HepG2 (cell line): ENCODE measurements around the gene STK40. TPM values are rescaled to one million over a fixed set of nuclear protein-coding genes. Genes with fewer than 3 reads are reported as not detected.

Experiments used
- ATF2 ChIP-seq: sonication (generic); formaldehyde crosslinking; IDR thresholded peaks from 2 replicates; pipeline ENCODE4 v1.4.0; 2020; ENCODE audit warnings: missing genetic modification reagents
- BRF2 ChIP-seq: sonication (generic); formaldehyde crosslinking; IDR thresholded peaks from 2 replicates; pipeline ENCODE4 v1.8.1; 2022; ENCODE audit warnings: mild to moderate bottlenecking, missing genetic modification reagents
- CCDC6 ChIP-seq: sonication (generic); formaldehyde crosslinking; IDR thresholded peaks from 2 replicates; pipeline ENCODE4 v1.8.1; 2022; ENCODE audit warnings: mild to moderate bottlenecking, missing genetic modification reagents, moderate library complexity
- FOXO4 ChIP-seq: sonication (generic); formaldehyde crosslinking; conservative IDR thresholded peaks from 2 replicates; pipeline ENCODE4 v1.8.1; 2023; ENCODE audit warnings: missing genetic modification reagents
- HDAC6 ChIP-seq: fragments of 200-600 bp; sonication (generic); IDR thresholded peaks from 2 replicates; pipeline ENCODE4 v1.7.0; 2017; ENCODE audit warnings: mild to moderate bottlenecking, antibody characterized with exemption, low read length, low read depth
- HMG20A ChIP-seq: IDR thresholded peaks from 2 replicates; pipeline ENCODE4 v1.6.1; 2016; ENCODE audit warnings: borderline replicate concordance
- HOXA5 ChIP-seq: sonication (generic); formaldehyde crosslinking; IDR thresholded peaks from 2 replicates; pipeline ENCODE4 v1.4.0; 2020; ENCODE audit warnings: missing genetic modification reagents
- IRF1 ChIP-seq: sonication (generic); formaldehyde crosslinking; IDR thresholded peaks from 2 replicates; pipeline ENCODE4 v1.4.0; 2020; ENCODE audit warnings: low read depth, mild to moderate bottlenecking, missing genetic modification reagents
- MAFK ChIP-seq, 2 experiments: IDR thresholded peaks in 1 of 2; conservative IDR thresholded peaks in 1 of 2; 2 replicates each; pipeline ENCODE4 v1.6.1; 2011; ENCODE audit warnings: improper control_type of control experiment in 2 of 2, low read length in 2 of 2
- RAD21 ChIP-seq: fragments of 450-650 bp; formaldehyde crosslinking; IDR thresholded peaks from 2 replicates; pipeline ENCODE4 v1.5.0; 2020; ENCODE audit warnings: mild to moderate bottlenecking
- RXRA ChIP-seq: sonication (generic); formaldehyde crosslinking; IDR thresholded peaks from 2 replicates; pipeline ENCODE4 v1.5.1; 2020; ENCODE audit warnings: missing genetic modification reagents
- SMAD1 ChIP-seq: sonication (generic); formaldehyde crosslinking; IDR thresholded peaks from 2 replicates; pipeline ENCODE4 v1.4.0; 2020; ENCODE audit warnings: missing genetic modification reagents, low read depth, mild to moderate bottlenecking, borderline replicate concordance
- SMAD9 ChIP-seq: sonication (generic); formaldehyde crosslinking; IDR thresholded peaks from 2 replicates; pipeline ENCODE4 v1.5.1; 2020; ENCODE audit warnings: mild to moderate bottlenecking, missing genetic modification reagents
- SP5 ChIP-seq: IDR thresholded peaks from 2 replicates; pipeline ENCODE4 v1.6.1; 2016; ENCODE audit warnings: low read depth, borderline replicate concordance
- TCF7L2 ChIP-seq: IDR thresholded peaks from 2 replicates; pipeline ENCODE4 v1.6.1; 2011; ENCODE audit warnings: mild to moderate bottlenecking, low read depth, low read length, moderate library complexity
- ZNF138 ChIP-seq: sonication (generic); formaldehyde crosslinking; IDR thresholded peaks from 2 replicates; pipeline ENCODE4 v1.5.0; 2020; ENCODE audit warnings: mild to moderate bottlenecking, low read depth, missing genetic modification reagents
- ZNF644 ChIP-seq: IDR thresholded peaks from 2 replicates; pipeline ENCODE4 v1.6.1; 2016; ENCODE audit warnings: low read depth
- ZNF687 ChIP-seq: sonication (generic); formaldehyde crosslinking; IDR thresholded peaks from 2 replicates; pipeline ENCODE4 v1.5.1; 2020; ENCODE audit warnings: mild to moderate bottlenecking, missing genetic modification reagents, moderate library complexity
- ZNF720 ChIP-seq: sonication (generic); formaldehyde crosslinking; IDR thresholded peaks from 2 replicates; pipeline ENCODE4 v1.4.0; 2020; ENCODE audit warnings: missing genetic modification reagents
- ZZZ3 ChIP-seq: sonication (generic); formaldehyde crosslinking; IDR thresholded peaks from 2 replicates; pipeline ENCODE4 v1.4.0; 2020; ENCODE audit warnings: missing genetic modification reagents, mild to moderate bottlenecking, borderline replicate concordance
- polyA plus RNA-seq, 8 experiments: library from polyadenylated mRNA; depleted of rRNA in 3 of 8; stranded (reverse) in 7 of 8; unstranded in 1 of 8; fragments of >200 nt; fragmentation: Illumina TruSeq in 4 of 8; extraction: Trizol in 4 of 8; gene quantifications; 2 replicates each; pipeline versions ENCODE4 v1.2.1 to v1.2.3, GENCODE V29; 2011 to 2016; ENCODE audit warnings: low read depth in 4 of 8, missing spikeins in 1 of 8, mixed read lengths in 1 of 8; ENCODE audit not compliant: insufficient read depth in 1 of 8
- total RNA-seq, 5 experiments: library from RNA; depleted of rRNA; stranded (reverse); fragments of >200 nt; fragmentation: Illumina TruSeq; extraction: Trizol; gene quantifications; 2 replicates each; pipeline ENCODE4 v1.2.3, GENCODE V29; 2016; ENCODE audit warnings: low read depth in 1 of 5

STK40 gene
- total and polyA plus RNA-seq, 2 of the 13 experiments (the other 11 are each of a cell fraction or from before 2014, with no cell fraction given) = 33.8 to 35.1 TPM

- TF ChIP-seq RXRA (CRISPR knock-in tag) = peak; percentile 14; the same call in 1 of the 2 replicates
- peak; percentile 15; the same call in 1 of the 2 replicates for TF ChIP-seq RAD21 (CRISPR knock-in tag)
- no peak; the same call in 1 of the 2 replicates for TF ChIP-seq ZZZ3 (CRISPR knock-in tag)
- TF ChIP-seq HDAC6 = no peak
- TF ChIP-seq MAFK (conservative IDR thresholded peaks at IDR 0.05 in 1 of 2, IDR thresholded peaks at IDR 0.05 in 1 of 2; ENCODE audit: low read length in 2 of 2) = 0 out of 4 replicates have a peak, but pooled peaks of 1 of the 2 experiments have one; percentile 9
- no peak for TF ChIP-seq ZNF720 (CRISPR knock-in tag)
- TF ChIP-seq SP5 (CRISPR knock-in tag) = peak; percentile 83
- TF ChIP-seq SMAD9 (CRISPR knock-in tag) = peak; percentile 49; the same call in 1 of the 2 replicates
- no peak for TF ChIP-seq SMAD1
- TF ChIP-seq FOXO4 (CRISPR knock-in tag) = 0 out of 2 replicates have a peak, but pooled peaks have one; percentile 79
- TF ChIP-seq HMG20A = peak; percentile 37; the same call in 1 of the 2 replicates
- TF ChIP-seq ZNF644 (CRISPR knock-in tag) = no peak
- TF ChIP-seq TCF7L2 = no peak
- no peak for TF ChIP-seq ZNF138 (CRISPR knock-in tag)
- no peak for TF ChIP-seq IRF1
- TF ChIP-seq CCDC6 = peak; percentile 95
- TF ChIP-seq HOXA5 (CRISPR knock-in tag) = peak; percentile 38; the same call in 1 of the 2 replicates
- peak; percentile 69; the same call in 1 of the 2 replicates for TF ChIP-seq ATF2 (CRISPR knock-in tag)
- peak; percentile 89 for TF ChIP-seq ZNF687 (CRISPR knock-in tag)
- TF ChIP-seq BRF2 (CRISPR knock-in tag) = no peak
Observed at GRCh38 chr1:36400825-36401601, 15.3 kb upstream of the STK40 start (continued).
